AG08395 (cell line): Measurements from ENCODE around the gene SLC5A4.
"Not testable (repeated sequence)": the region's sequence is repeated elsewhere in the genome, so short reads cannot be mapped to it uniquely, and the experiment has no call there.

Source experiments
- DNase-seq: peaks from one replicate; pipeline ENCODE4 v3.0.0; 2012; ENCODE audit warnings: mixed read lengths, low spot score

SLC5A4 gene

DNA sequence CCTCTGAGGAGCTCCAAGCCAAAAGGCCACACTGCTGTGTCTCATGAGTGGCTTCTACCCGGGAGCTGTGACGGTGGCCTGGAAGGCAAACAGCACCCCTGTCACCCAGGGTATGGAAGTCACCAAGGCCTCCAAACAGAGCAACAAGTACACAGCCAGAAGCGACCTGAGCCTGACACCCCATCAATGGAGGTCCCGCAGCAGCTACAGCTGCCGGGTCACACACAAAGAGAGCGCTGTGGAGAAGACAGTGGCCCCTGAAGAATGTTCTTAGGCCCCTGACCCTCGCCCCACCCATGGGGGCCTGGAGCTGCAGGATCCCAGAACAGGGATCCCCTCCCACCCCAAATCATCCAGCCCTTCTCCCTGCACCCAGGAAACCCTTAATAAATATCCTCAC lies 55.2 kb downstream of the SLC5A4 start:
- no peak for DNase-seq

DNA sequence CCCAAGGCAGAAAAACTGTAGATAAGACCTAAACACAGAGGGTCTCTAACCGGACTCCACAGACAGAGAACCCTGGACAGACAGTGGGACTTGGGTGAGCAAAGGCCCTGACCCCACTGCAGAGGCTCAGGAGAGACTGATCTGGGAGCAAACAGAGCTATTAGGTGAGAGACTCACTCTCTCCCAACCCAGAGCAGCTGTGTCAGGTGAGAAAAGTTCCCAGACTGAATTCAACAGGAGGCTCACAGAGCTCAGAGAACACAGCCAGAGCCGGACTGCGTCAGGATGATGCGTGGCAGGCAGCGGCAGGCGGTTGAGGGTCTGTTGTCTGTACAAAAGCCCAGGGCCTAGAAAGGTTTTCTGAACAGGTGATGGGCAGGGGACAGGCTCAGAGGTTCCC lies 55.8 kb downstream of the SLC5A4 start:
- DNase-seq: no peak

DNA sequence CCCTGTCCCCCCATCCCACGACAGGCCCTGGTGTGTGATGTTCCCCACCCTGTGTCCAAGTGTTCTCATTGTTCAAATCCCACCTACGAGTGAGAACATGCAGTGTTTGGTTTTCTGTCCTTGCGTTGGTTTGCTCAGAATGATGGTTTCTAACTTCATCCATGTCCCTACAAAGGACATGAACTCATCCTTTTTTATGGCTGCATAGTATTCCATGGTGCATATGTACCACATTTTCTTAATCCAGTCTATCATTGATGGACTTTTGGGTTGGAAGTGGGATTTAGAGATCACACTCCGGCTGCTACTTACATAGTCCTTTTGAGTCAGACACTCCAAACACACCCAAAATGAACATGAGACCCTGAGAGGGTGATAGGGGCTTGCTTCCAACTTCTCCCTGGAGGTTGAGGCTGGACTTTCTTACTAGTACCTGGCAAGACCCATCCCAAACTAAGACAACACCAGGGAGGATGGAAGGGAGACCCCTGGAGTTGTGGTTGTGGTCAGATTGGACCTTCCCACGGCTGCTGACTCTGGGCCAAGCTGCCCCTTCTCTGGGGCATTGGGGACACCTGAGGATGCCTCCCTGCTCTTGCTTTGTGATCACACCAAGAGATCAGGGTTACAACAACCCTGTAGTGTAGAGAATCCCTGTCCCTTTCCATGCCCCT lies 57.5 kb downstream of the SLC5A4 start:
- DNase-seq: not testable (repeated sequence)

DNA sequence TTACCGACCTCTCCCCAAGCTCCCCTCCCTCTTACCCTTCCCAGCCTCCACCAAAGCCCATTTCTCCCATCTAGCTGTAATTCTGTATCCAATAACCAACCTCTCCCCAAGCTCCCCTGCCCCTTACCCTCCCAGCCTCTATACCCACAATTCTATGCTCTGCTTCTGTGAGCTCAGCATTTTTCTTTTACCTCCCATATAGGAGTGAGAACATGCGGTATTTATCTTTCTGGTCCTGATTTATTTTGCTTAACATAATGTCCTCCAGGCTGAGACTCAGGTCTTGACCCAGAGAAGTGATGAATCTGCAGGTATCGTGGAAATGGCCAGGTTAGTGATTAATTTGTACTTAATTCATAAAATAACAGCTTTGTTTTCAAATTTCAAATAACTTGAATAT lies 59.2 kb downstream of the SLC5A4 start:
- DNase-seq: not testable (repeated sequence)

DNA sequence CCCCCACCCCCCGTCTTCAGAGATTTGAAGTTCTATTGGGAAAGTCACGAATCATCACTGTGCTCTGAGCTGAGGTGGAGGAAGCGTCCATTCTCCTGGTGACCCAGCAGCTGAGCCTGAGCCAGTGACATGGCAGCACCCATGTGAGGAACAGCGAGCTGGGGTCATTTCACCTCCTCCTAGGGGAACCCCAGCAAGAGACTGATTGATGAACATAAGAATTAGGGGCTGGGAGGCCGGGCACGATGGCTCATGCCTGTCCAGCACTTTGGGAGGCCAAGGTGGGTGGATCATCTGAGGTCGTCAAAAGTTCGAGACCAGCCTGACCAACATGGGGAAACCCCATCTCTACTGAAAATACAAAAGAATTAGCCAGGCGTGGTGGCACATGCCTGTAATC lies 61.8 kb downstream of the SLC5A4 start:
- not testable (repeated sequence) for DNase-seq

DNA sequence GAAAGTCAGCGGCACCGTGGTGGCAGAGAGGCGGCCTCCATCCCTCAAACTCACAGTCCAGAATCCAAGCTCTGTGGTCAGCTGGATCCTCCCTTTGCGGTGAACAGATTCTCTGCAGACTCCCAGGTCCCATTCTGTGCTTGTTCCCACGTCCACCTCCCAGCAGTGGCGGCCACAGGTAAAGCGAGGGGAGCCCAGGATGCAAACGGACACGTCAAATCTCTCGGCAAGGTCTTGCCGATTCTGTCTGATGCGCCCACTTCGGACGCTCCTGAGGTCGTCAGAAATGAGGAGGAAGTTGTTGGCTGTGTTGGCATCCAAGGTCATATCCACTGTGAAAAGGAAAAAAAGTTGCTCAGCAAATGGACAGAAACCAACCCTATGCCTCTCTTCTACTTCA lies 64.1 kb downstream of the SLC5A4 start:
- DNase-seq: not testable (repeated sequence)

DNA sequence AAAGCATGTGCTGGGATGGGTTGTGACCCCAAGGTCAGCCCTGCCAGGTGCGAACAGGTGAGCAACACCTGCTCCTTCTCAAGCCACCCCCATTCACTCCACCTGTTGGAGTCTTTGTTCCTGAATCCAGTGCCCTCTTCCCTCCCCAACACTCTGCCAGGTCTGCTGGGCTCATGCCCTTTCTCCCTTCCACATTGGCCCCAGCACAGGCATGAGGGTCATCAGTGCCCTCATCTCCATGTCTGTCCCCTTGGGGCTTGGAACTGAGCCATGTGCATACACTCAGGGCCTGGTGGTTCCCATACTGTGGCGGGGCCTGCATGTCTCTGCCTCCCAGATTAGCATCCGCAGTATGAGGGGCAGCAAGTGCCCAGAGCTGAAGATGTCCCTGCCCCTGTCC lies 69.3 kb downstream of the SLC5A4 start:
- no peak for DNase-seq

DNA sequence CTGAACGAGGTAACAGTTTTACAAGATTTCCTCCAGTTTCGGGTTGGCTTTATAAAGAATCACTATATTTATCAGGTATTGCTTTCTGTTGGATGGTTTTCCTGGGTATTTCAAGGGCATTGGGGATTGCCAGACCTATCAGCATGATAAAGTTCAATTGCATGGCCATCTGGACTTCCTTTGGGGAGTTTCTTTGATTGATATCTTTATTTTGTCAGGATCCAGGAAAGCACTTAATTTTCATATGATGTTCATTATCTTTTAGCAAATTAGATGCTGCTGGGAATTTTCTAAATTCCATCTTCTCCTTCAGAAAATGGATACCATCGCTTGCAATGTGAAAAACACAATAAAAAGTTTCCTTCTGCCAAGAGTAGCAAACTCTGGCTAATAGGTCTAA lies 71.5 kb downstream of the SLC5A4 start:
- DNase-seq: no peak

DNA sequence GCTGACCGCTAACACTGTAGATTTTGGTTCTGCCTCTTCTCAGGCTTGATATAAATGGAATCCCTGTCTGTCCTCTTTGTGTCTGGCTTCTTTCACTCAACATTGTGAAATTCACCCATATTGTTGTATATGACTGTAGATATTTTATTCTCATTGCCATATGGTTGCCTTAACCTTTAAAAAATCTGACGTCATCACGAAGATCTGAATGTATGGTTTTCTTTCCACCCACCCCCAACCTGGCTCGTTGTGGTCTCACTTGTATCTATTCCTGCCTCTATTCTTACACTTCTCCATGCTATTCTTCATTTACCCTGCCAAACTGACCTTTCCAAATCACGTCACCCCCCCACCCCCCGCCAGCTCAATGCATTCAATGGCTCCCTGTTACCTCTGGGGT lies 74.1 kb downstream of the SLC5A4 start:
- no peak for DNase-seq

DNA sequence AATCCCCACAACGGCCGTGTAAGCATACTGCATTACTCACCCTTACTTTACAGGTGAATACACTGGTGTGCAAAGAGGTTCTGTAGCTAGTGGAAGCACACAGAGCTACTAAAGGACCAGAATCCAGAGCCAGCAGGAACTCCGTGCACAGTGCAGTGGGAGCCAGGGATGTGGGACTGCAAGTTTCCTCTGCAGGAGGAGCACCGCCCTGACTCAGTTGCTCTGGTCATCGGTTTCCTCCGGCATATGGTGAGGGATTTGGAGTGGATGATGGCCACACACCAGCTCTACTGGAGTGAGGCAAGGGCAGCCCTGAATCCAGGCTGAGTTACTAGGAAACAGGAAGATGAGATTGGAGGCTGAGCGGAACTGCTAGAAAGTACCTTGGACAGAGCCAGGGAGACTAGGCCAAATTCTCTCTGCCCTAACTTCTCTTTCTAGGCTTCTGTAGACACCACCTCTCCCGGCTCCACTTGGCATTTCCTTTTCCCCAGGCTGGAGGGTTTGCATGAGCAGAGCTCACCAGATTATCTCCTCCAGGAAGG lies 77.9 kb downstream of the SLC5A4 start:
- DNase-seq: no peak

DNA sequence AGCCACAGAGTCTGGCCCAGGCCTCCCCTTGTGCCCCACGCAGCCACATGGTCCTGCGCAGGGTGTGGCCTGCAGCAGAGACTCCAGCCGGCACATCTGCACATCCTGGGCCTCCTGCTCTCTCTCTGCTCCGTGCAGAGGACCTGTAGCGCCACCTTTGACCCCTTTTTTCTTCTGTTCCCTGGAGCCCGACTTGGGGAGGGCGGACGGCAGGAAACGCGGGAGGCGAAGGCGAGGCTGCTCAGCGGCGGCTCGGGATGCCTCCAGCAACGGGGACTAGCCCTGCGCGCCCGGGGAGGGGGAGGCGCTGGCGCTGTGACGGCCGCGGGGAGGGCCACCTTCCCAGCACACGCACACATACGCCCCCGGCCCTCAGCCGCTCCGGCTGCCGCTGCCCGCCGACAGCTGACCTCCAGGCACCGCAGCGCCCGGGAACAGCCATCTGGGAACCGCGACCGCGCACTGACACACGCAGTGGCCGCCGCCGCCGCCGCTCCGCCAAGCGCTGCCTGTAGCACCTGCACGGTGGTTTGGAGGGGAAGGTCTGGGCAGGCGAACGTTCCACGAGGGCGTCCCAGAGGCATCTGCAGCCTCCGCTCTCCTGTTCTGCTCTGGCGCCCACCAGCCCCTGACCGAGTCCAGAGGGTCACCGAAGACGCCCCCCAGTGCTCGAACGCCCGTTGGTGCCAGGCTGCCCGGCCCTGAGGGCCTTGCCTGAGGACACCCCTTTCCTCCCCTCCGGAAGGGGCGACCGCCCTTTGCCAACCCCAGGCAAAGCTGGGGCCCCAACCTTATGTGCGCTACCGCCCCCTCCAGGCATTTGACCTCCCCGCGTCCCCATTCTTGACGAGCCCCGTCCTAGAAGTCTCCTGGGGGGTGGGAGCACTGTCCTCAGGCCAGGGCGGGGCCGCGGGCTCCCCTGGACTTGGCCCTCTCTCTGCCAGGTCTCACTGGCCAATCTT lies 79.2 kb downstream of the SLC5A4 start:
- no peak for DNase-seq

DNA sequence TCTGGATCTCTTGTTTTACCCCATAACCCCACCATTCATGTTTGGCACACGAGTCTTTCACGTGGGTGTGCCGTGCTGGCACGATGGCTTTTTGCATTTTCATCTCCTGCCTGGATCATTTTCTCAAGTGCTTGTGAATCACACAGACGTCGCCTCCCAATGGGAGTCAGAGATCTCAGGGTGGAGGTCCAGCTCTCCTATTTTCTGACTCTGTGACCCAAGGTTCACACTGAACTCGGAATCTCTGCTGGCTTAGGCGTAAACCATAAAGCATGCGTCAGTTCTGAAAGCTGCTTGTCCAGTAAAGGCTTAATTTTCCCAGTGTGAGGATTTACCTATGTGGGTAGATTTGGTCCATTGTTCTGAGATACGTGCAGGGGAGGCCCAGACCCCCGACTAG lies 80.0 kb downstream of the SLC5A4 start:
- DNase-seq: no peak
